ENCODE data around the gene FNIP2.
"Not testable (repeated sequence)": the region's sequence is repeated elsewhere in the genome, so short reads cannot be mapped to it uniquely, and the experiment has no call there.

DNA sequence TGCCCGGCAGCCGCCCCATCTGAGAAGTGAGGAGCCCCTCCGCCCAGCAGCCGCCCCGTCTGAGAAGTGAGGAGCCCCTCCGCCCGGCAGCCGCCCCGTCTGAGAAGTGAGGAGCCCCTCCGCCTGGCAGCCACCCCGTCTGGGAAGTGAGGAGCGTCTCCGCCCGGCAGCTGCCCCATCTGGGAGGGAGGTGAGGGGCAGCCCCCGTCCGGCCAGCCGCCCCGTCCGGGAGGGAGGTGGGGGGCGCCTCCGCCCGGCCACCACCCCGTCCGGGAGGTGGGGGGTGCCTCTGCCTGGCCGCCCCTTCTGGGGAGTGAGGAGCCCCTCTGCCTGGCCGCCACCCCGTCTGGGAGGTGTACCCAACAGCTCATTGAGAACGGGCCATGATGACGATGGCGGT is 113.3 kb downstream of the FNIP2 start:
- TF ChIP-seq, protein P1, sequence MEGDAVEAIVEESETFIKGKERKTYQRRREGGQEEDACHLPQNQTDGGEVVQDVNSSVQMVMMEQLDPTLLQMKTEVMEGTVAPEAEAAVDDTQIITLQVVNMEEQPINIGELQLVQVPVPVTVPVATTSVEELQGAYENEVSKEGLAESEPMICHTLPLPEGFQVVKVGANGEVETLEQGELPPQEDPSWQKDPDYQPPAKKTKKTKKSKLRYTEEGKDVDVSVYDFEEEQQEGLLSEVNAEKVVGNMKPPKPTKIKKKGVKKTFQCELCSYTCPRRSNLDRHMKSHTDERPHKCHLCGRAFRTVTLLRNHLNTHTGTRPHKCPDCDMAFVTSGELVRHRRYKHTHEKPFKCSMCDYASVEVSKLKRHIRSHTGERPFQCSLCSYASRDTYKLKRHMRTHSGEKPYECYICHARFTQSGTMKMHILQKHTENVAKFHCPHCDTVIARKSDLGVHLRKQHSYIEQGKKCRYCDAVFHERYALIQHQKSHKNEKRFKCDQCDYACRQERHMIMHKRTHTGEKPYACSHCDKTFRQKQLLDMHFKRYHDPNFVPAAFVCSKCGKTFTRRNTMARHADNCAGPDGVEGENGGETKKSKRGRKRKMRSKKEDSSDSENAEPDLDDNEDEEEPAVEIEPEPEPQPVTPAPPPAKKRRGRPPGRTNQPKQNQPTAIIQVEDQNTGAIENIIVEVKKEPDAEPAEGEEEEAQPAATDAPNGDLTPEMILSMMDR (IDR thresholded peaks at IDR 0.05): not testable (repeated sequence)
- not testable (repeated sequence) for TF ChIP-seq POLR2A (IDR thresholded peaks at IDR 0.05)
